MCF 10A (cell line): ENCODE measurements around the gene NR2F1-AS1. TPM values are rescaled to one million over a fixed set of nuclear protein-coding genes. Genes with fewer than 3 reads are reported as not detected.

Source experiments
- BruUV-seq: library from RNA; stranded (reverse); fragments of 400-500 nt; replicated peaks from 2 replicates; lab custom pipeline; 2021; lab: Mats Ljungman, UMichigan
- CTCF ChIA-PET: fragments of 300-600 bp; sonication (Branson Sonifier 250); formaldehyde crosslinking; extraction: SDS; loops from one replicate; lab custom pipeline; 2021; ENCODE audit warnings: antibody characterized with exemption, inconsistent platforms; lab: Yijun Ruan, JAX
- POLR2A ChIA-PET: fragments of 300-600, 350-650 bp; sonication (Branson Sonifier 250); formaldehyde crosslinking; extraction: SDS; loops from one replicate; lab custom pipeline; 2020; ENCODE audit warnings: antibody characterized with exemption, inconsistent platforms; lab: Yijun Ruan, JAX
- DNase-seq: peaks from one replicate; pipeline ENCODE4 v3.0.0-alpha.2; 2018; ENCODE audit not compliant: unreplicated experiment
- H3K27ac Mint-ChIP-seq: one replicate; pipeline ENCODE4 v1.8.0; 2022; ENCODE audit warnings: mild to moderate bottlenecking, low read depth, mixed read lengths; ENCODE audit not compliant: unreplicated experiment
- H3K27me3 Mint-ChIP-seq: one replicate; pipeline ENCODE4 v1.8.0; 2022; ENCODE audit warnings: mixed read lengths; ENCODE audit not compliant: insufficient read depth, unreplicated experiment
- H3K36me3 Mint-ChIP-seq: one replicate; pipeline ENCODE4 v1.8.0; 2022; ENCODE audit warnings: mild to moderate bottlenecking, moderate library complexity, mixed read lengths; ENCODE audit not compliant: insufficient read depth, unreplicated experiment
- H3K4me1 Mint-ChIP-seq: one replicate; pipeline ENCODE4 v1.8.0; 2022; ENCODE audit warnings: mixed read lengths; ENCODE audit not compliant: insufficient read depth, unreplicated experiment
- H3K4me3 Mint-ChIP-seq: one replicate; pipeline ENCODE4 v1.8.0; 2022; ENCODE audit warnings: mild to moderate bottlenecking, moderate library complexity, mixed read lengths; ENCODE audit not compliant: unreplicated experiment
- H3K9me3 Mint-ChIP-seq: one replicate; pipeline ENCODE4 v1.8.0; 2022; ENCODE audit warnings: mixed read lengths; ENCODE audit not compliant: unreplicated experiment
- intact Hi-C: fragments of 100-400 bp; cut with micrococcal nuclease; formaldehyde crosslinking; loops from 2 replicates; pipeline ENCODE4 v1.14.1; 2022
- total RNA-seq: library from RNA; stranded (reverse); gene quantifications from 2 replicates; pipeline ENCODE4 v1.2.3, GENCODE V29; 2022
- TF ChIP-seq, protein P1 (sequence below): fragments of 200-600 bp; IDR thresholded peaks from one replicate; pipeline ENCODE4 v1.8.0; 2022; ENCODE audit warnings: antibody characterized with exemption, mild to moderate bottlenecking; ENCODE audit not compliant: unreplicated experiment

The NR2F1-AS1 gene
- total RNA-seq, 1 experiment from 2014 or later, result 3.2 TPM

DNA sequence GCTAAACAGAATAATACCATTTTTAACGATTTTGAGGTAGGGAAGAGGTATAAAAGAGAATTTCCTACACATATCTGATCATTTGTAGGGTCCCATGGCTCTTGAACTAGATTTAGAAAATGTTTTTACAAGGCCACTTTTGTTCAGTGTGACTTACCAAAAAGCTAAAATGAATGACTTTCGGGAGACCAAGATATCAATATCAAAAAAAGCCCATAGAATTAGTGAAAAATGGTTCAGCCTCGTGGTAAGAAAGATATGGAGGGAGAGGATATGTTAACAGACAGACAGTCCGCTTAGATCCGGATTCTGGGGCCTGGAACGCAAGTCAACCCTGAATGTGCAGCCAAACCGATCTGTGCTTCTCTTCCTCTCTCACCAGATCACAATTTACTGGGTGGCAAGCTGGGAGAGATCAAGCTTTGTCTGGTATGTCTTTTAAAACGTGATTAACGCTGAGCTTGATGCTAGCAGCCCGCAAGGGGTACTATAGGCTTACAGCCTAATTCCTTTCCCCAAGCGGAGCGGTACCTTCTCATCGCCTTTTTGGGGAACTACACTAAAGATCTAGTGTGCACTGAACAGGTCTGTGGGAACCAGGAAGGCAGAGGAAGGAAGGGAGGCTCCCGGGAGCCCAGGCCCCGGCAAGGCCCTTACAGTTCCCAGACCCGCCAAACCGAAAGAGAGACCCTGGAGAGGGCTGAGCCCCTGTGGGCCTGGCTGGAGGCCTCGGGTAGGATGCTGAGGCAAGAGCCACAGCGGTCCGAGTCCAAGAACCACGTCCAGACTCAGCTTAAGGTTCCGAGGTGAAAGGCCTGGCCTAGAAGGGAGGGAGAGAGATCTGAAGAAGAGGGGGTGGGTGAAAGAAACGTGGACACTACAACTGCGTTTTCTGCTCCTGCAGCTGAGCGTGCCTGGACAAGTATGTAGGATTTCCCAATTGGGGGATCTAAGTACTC lies 2.9 kb downstream of the NR2F1-AS1 start:
- CTCF ChIA-PET, result interaction anchor here (0.6 to 1.0 kb wide), 3 partner anchors 10 to 222 kb away, joined by 3 read pairs; no protein-coding TSS in a partner anchor
- TF ChIP-seq, protein P1, sequence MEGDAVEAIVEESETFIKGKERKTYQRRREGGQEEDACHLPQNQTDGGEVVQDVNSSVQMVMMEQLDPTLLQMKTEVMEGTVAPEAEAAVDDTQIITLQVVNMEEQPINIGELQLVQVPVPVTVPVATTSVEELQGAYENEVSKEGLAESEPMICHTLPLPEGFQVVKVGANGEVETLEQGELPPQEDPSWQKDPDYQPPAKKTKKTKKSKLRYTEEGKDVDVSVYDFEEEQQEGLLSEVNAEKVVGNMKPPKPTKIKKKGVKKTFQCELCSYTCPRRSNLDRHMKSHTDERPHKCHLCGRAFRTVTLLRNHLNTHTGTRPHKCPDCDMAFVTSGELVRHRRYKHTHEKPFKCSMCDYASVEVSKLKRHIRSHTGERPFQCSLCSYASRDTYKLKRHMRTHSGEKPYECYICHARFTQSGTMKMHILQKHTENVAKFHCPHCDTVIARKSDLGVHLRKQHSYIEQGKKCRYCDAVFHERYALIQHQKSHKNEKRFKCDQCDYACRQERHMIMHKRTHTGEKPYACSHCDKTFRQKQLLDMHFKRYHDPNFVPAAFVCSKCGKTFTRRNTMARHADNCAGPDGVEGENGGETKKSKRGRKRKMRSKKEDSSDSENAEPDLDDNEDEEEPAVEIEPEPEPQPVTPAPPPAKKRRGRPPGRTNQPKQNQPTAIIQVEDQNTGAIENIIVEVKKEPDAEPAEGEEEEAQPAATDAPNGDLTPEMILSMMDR, result no peak
- Mint-ChIP-seq H3K27me3 (no peaks in the 10 kb centered on the region), H3K4me1 (peaks cover 6% of the 10 kb centered on the region), H3K4me3 (no peak overlapping the region), H3K9me3 (no peaks in the 10 kb centered on the region), H3K27ac (no peak overlapping the region), H3K36me3 (no peaks in the 10 kb centered on the region)
- intact Hi-C loops, result no loop called here
- no TSS peak for BruUV-seq
- POLR2A ChIA-PET, result interaction anchor here (0.7 kb wide), 1 partner anchor 679 kb away, joined by 3 read pairs; no protein-coding TSS in a partner anchor
- no peak for DNase-seq

DNA sequence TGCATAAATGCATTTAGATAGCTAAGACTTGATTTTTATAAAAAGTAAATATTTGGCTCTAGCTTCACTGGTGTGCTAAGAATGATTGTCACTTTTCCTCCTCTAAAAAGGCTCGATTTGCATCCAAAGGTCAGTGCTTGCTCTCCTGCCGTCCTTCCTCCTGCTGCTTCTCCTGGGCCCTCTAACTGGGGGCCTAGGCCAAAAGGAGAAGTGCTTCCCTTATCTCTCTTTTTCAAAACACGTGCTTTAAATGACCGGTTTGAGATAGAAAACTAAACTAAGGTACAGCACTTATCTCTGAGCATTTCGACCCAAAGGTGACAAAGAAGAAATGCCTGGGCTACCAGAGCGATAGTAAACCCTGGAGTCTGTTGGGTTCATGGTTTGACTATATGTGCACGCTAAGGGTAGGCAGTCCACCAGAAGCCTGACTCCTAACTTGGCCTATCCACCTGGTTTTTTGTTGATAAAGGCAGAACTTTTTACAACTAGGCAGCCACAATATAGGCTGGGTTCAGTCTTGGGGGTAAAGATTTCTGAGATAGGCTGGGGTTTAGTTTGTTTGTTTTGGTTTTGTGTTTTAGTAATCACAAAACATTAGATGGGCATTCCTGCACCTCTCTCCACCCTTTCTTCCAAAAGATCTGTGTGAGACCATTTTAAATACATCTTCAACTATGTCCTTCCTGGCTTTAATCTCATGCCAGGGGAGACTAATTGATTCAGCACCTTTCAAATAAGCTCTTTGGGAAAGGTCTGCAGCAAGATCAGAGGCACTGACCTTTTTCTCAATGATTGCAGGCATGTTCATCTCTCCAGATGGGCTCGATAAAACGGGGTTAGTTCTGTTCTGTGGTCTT lies 3.8 kb downstream of the NR2F1-AS1 start:
- Mint-ChIP-seq H3K27ac (no peak overlapping the region), H3K4me3 (no peak overlapping the region), H3K36me3 (no peaks in the 10 kb centered on the region), H3K27me3 (no peaks in the 10 kb centered on the region), H3K4me1 (peaks cover 6% of the 10 kb centered on the region), H3K9me3 (no peaks in the 10 kb centered on the region)
- no peak for DNase-seq
- TF ChIP-seq, protein P1, result no peak
- ChIA-PET POLR2A (interaction anchor here (0.7 kb wide), 1 partner anchor 678 kb away, joined by 3 read pairs; no protein-coding TSS in a partner anchor), CTCF (interaction anchor here (0.9 kb wide), 1 partner anchor 223 kb away, joined by 3 read pairs; no protein-coding TSS in a partner anchor)
- intact Hi-C loops, result no loop called here
- BruUV-seq, result no TSS peak

DNA sequence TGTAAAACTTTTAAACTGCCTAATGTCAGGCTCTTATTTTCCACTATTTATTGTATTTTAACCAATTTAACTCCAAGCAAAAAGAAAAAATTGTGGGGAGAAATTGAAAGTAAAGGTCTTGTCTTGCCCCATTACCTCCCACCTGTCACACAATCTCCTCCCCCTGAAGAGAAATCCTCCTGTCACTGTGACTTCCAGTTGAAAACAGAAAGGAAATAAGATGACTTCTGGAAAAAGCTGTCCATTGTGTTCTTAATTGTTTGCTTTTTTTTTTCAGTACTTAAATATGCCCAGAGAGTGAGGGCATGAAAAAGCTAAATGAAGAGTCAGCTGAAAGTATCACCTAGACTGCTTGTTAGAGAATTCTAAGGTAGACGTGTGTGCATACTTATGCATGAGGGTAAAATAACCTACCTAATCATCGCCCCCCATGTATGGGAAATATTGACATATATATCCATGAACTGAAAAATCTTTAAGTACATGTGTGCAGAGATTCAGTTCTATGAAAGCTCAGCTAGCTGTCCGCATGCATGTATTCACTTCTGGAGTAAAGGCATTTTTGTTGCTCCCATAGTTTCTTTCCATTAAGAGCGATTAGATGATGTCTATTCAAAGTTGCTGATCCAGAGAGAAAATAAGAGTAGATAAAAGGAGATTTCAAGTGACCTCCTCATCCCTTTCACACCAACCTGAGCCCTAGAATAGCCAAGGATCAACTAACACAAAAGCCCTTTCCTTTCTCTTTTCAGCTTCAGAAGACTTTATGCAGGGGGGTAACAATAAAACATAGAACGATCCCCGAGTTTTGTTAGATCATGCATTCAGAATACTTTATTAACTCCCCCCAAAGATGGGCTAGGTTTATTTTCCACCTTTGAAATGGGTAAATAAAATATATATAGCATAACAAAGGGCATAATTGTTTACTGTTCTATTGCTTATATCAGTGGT lies 5.3 kb downstream of the NR2F1-AS1 start:
- DNase-seq, result no peak
- H3K9me3 Mint-ChIP-seq, result no peaks in the 10 kb centered on the region
- no peak overlapping the region for H3K27ac Mint-ChIP-seq
- intact Hi-C loops, result no loop called here
- POLR2A ChIA-PET, result interaction anchor here (0.6 kb wide), 1 partner anchor 402 kb away, joined by 3 read pairs; no protein-coding TSS in a partner anchor
- BruUV-seq, result no TSS peak
- CTCF ChIA-PET, result interaction anchor here (0.6 to 1.0 kb wide), 2 partner anchors 25 to 62 kb away, joined by 3 read pairs; no protein-coding TSS in a partner anchor
- H3K4me3 Mint-ChIP-seq, result no peak overlapping the region
- H3K27me3 Mint-ChIP-seq, result no peaks in the 10 kb centered on the region
- no peaks in the 10 kb centered on the region for H3K36me3 Mint-ChIP-seq
- H3K4me1 Mint-ChIP-seq, result peaks cover 6% of the 10 kb centered on the region
- TF ChIP-seq, protein P1, result no peak
